T-helper 2 cell (primary cell): ENCODE measurements around the gene RAB11FIP4.
"Not testable (repeated sequence)": the region's sequence is repeated elsewhere in the genome, so short reads cannot be mapped to it uniquely, and the experiment has no call there.

ENCODE experiments used
- DNase-seq, 5 experiments: peaks; one replicate each; pipeline versions ENCODE4 v3.0.0 to v3.0.0-alpha.2; 2012 to 2022

RAB11FIP4 gene

DNA sequence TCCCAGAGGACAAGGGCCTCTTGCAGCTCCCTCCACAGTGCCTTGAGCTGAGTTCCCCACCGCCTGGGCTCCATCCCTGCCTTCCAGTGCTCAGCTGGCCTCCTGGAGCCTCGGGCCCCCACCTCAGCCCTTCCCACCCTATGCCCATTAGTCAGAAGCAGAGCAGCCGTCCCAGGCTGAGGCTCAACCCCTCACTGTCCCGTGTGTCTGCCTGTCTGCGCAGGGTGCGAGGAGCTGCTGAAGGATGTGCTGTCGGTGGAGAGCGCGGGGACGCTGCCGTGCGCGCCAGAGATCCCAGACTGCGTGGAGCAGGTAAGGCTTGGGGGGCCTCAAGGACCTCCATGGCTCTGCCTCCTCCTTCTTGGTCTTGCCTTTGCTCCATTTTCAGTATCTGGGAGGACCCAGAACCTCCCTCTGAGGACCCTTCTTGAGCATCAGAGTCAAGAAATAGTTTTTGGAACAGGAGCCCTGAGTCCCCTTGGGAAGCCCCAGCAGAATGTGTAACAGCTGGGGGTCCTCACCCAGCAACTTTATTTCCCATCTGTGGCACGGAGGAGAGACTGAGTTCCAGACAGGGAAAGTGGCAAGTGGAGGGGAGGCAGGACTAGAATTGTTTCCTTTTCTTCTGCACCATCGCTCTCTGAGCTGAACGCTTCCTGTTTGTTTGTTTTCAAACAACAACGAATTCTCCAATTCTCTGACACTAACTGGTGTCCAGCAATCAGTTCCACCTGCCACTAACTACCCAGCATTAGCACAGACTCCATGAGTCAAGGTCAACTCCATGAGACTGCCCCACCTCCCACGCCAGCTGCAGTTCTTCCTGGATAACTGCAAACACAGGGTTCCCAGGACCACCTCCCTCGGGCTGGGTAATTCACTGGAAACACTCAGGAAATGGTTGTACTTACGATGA, 42.6 kb downstream of the RAB11FIP4 start:
- no peak for DNase-seq

DNA sequence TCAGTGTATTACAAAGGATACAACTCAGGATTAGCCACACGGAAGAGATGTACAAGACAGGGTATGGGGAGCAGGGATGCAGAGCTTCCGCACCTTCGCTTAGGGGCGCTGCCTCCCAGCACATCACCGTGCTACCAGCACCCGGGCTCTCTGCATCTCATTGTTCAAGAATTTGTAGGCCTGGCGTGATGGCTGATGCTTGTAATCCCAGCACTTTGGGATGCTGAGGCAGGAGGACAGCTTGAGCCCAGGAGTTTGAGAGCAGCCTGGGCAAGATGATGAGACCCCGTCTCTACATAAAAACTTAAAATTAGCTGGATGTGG, 43.2 kb downstream of the RAB11FIP4 start:
- no peak for DNase-seq

GRCh38 chr17:31435581-31435980, 44.1 kb downstream of the RAB11FIP4 start:
- no peak for DNase-seq

DNA sequence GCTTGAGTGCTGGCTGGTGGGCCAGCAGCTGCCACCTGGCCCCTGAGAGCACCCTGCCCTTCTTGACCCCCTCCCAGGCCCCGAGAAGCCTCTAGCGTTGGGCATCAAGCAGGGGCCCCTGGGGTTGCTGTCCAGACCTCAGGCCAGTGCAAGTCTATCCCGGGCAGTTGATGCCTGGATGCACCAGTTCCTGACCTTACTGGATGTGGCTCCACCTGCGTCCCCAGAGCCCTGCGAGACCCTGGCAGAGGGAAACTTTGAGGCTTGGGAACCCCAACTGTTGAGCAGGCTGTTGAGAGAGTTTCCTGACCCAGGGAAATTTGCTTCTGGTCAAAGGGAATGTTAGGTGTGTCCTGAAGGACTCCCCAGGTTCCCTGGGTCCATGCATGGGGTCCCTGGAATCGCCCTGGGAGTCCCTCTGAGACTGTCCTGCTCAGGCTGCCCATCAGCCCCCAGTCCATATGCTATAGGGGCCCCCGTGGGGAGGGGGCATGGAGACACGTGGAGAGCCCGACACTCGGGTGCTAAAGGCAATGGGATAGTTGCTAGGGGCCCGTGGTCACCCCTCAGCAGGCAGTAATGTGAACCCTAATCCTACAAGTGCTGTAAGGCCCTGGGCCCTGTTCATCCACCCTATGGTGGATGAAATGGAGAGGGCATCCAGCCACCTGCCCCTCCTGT, 46.4 kb downstream of the RAB11FIP4 start:
- DNase-seq: no peak

DNA sequence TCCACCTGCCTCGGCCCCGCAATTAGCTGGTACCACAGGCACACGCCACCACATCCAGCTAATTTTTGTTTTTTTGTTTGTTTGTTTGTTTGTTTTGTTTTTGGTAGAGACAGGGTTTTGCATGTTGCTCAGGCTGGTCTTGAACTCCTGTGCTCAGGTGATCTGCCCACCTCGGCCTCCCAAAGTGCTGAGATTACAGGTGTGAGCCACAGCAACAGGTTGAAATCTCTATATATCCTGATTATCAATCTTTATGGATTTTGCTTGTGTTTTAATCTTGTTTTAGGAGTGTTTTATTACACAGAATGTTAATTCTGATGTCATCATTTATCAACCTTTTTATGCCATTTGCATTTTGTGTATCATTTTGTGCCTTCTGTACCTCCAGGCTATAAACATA, 48.2 kb downstream of the RAB11FIP4 start:
- DNase-seq: no peak

- no peak for DNase-seq
Observed at GRCh38 chr17:31442276-31442675, 50.8 kb downstream of the RAB11FIP4 start.

DNA sequence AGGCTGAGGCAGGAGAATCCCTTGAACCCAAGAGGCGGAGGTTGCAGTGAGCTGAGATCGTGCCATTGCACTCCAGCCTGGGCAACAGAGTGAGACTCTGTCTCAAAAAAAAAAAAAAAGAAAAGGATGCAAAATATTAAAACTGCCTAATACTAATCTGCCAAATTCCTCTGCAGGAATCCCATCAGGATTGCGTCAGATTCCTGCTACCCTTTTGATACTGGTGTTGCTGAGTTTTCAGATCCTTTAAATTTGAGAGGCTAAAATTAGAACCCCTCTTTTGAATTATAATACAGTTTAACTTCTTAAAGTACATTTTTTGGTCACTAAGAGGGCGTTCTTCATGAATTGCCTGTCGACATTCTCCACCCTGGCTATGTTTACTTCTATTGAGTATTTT, 51.4 kb downstream of the RAB11FIP4 start:
- DNase-seq: not testable (repeated sequence)

DNA sequence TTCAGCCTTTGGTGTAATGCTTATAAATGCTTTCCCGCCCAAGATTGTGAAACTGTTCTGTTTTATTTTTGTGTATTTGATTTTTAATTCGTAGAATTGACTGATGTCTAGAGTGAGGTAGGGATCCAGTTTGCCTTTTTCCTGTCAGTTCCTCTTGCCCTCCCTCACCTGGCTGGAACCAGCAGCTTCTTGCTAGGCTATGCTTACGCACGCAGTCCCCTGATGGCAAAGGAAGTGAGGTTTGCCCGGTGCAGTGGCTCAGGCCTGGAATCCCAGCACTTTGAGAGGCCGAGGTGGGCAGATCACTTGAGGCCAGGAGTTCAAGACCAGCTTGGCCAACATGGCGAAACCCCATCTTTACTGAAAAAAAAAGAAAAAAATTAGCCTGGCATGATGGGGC, 51.9 kb downstream of the RAB11FIP4 start:
- DNase-seq: no peak

GRCh38 chr17:31444026-31444425, 52.6 kb downstream of the RAB11FIP4 start:
- DNase-seq: no peak

DNA sequence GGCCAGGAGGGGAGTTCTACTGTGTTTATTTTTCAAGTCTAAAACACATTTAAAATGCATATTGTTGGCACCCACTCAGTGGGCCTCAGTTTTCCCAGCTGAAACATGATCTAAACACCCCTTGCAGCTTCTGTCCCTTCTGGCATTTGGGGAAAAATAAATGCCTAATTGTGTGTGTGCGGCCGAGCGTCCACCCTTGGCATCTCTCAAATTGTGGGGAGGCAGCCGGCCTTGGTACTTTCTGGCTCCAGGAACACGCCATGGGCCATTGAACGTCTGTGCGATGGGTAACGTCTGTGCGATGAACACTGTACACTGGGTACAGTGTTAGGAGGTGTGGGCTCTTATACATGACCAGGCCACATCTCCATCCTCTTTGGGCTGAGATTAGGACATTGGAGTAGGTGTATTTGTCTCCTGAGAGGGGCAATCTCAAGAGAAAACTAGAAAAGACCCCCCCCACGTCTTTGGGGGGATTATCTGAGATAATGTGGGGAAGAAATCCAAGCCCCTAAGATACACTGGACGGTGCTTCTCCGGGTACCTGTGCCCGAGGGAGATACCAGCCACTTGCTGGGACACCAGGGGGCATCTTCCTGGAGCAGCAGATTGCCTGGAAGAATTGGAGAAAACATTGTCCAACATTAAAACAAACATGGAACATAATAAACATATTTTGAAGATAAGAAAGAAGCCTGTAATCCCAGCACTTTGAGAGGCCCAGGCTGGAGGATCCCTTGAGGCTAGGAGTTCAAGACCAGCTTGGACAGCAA, 54.9 kb downstream of the RAB11FIP4 start:
- no peak for DNase-seq

GRCh38 chr17:31448467-31449077, 57.1 kb downstream of the RAB11FIP4 start:
- DNase-seq: no peak

DNA sequence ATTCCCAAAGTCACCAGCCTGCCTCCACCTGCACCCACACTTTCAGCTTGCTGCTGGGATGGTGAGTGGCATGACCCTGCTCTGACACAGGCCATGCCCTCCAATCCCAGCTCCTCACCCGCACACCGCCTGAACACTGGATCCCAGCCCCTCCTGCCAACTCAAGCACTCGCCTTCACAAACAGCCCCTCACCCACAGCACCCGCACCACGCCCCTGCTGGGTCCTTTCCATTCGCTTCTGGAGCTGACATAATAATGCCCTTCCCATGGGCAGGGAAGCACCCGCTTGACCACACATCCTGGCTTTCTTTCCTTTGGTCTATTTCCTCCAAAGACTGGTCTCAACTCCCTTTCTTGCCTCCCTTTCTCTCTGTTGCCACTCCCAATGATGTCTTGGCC, 57.6 kb downstream of the RAB11FIP4 start:
- DNase-seq: no peak

- DNase-seq: no peak
Observed at GRCh38 chr17:31449746-31450145, 58.3 kb downstream of the RAB11FIP4 start.

- DNase-seq: no peak
Observed at GRCh38 chr17:31452101-31452500, 60.6 kb downstream of the RAB11FIP4 start.

DNA sequence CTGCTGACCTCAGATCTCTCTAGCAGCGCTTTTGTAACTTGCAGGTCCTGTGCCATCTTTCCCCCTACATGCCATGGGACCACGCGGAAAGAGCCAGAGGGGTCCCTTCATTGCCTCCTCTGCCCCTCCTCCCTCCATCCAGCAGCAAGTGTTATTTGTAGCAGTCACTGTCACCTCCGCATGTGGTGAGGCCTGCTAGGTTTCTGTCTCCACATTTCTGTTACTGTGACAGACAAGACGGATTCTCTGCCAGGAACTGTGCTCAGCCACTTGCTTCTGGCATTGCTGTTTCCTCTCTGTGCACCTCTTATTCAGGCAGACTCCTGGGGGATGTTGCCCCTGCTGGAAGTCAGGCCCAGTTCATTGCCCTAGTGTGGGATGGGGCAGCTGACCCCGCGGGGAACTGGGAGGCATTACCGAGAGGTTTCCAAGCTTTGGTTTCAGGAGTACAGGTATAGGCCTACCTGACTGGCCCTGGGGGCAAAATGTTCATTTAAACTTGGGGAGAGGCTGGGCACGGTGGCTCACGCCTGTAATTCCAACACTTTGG, 61.2 kb downstream of the RAB11FIP4 start:
- no peak for DNase-seq

DNA sequence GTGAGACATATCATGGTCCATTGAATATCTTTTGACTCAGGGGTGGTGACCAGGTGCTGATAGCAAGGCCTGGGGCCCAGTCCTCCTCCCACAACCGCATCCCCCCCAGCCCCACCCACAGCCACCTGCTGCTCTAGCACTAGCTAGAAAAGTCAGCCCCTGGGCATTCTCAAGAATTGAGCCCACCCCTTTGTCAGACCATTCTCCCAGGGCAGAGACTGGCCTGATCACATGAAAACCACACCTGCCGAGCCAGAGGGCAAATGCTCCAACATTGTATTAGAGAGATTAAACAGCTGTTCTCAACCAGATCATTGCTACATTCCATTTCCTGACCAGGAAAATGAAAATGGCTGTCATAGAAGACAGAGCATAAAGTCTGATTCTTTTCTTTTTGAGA, 62.4 kb downstream of the RAB11FIP4 start:
- DNase-seq: no peak

- DNase-seq: no peak
Observed at GRCh38 chr17:31456814-31457213, 65.3 kb downstream of the RAB11FIP4 start.

GRCh38 chr17:31457391-31458234, 66.1 kb downstream of the RAB11FIP4 start:
- no peak for DNase-seq

DNA sequence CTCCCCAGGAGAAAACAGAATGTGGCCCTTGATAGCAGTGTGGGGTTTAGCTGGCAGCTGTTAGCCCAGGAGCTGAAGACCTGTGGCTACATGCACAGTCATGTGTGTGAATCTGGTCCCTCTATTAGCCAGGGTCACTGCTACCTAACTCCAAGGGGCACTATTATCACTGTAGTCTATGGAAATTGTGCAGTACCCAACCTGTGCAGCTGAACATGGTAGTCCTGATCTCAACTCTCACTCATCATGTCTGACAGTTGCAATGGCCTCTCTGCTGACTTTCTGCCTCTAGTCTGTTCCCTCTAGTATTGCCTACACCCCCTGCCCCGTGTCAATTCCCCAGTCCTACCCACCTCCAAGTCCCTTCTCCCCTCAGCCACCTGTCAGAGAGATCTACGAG, 67.4 kb downstream of the RAB11FIP4 start:
- DNase-seq: no peak

- DNase-seq: no peak
Observed at GRCh38 chr17:31459716-31460115, 68.2 kb downstream of the RAB11FIP4 start.

- DNase-seq: no peak
Observed at GRCh38 chr17:31460226-31460721, 68.8 kb downstream of the RAB11FIP4 start.
